ENCODE data around the gene MCAT.

The MCAT gene

DNA sequence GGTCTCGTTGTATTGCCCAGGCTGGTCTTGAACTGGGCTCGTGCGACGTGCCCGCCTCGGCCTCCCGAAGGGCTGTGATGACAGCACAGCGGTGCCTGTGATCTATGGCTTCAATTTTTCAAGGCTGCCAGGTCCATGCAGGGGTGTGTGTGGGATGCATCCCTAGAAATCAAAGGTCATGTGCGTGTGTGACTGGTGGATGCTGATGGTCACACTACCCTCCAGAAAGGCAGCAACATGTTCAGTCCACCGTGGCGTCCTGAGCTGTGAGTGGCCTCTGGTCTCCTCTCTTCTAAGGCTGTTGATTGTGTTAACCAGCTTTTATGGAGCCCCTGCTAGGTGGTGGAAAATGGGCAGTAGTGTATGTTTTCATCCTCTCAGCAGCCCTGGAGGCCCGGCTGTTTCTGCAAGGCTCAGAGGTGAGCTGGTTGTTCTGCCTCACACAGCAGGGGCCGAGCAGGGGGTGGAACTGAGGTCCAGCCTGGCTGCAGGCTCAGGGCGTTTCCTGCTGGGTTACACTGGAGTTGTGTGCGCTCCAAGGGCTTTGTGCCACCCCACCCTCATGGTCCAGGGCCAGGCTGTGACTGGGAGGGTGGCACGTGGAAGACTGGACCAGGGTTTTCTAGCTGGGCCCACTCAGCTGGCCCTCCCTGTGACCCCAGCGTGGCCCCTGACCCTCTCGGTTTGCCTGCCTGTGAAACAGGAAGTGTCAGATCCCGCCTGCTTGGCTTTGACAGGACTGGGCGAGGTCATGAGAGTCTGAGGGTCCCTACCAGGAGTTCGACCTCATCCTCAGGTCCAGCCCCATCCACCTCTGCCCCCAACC lies 25.0 kb downstream of the MCAT start:
- TF ChIP-seq, protein P1, sequence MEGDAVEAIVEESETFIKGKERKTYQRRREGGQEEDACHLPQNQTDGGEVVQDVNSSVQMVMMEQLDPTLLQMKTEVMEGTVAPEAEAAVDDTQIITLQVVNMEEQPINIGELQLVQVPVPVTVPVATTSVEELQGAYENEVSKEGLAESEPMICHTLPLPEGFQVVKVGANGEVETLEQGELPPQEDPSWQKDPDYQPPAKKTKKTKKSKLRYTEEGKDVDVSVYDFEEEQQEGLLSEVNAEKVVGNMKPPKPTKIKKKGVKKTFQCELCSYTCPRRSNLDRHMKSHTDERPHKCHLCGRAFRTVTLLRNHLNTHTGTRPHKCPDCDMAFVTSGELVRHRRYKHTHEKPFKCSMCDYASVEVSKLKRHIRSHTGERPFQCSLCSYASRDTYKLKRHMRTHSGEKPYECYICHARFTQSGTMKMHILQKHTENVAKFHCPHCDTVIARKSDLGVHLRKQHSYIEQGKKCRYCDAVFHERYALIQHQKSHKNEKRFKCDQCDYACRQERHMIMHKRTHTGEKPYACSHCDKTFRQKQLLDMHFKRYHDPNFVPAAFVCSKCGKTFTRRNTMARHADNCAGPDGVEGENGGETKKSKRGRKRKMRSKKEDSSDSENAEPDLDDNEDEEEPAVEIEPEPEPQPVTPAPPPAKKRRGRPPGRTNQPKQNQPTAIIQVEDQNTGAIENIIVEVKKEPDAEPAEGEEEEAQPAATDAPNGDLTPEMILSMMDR (IDR thresholded peaks at IDR 0.05; ENCODE audit: poor library complexity, severe bottlenecking): no peak
- DNase-seq (ENCODE audit: low spot score): no peak
- ATAC-seq (ENCODE audit: low read depth): no peak; the same call in 2 of the 3 replicates
- Histone ChIP-seq H3K9me3 (ENCODE audit: severe bottlenecking) (no peaks in the 10 kb centered on the region), H3K27me3 (ENCODE audit: insufficient read depth, poor library complexity, severe bottlenecking) (no peaks in the 10 kb centered on the region), H3K36me3 (ENCODE audit: low read depth) (no peaks in the 10 kb centered on the region), H3K4me1 (ENCODE audit: insufficient read depth, poor library complexity, severe bottlenecking) (no peaks in the 10 kb centered on the region), H3K4me3 (ENCODE audit: severe bottlenecking) (no peak overlapping the region), H3K27ac (ENCODE audit: poor library complexity, severe bottlenecking) (no peak overlapping the region)

GRCh38 chr22:43116932-43117331 lies 26.3 kb downstream of the MCAT start:
- Histone ChIP-seq H3K4me1 (ENCODE audit: insufficient read depth, poor library complexity, severe bottlenecking) (no peaks in the 10 kb centered on the region), H3K27me3 (ENCODE audit: insufficient read depth, poor library complexity, severe bottlenecking) (no peaks in the 10 kb centered on the region), H3K36me3 (ENCODE audit: low read depth) (no peaks in the 10 kb centered on the region), H3K9me3 (ENCODE audit: severe bottlenecking) (no peaks in the 10 kb centered on the region), H3K27ac (ENCODE audit: poor library complexity, severe bottlenecking) (no peak overlapping the region), H3K4me3 (ENCODE audit: severe bottlenecking) (no peak overlapping the region)
- DNase-seq (ENCODE audit: low spot score) (no peak), ATAC-seq (ENCODE audit: low read depth) (no peak)
- TF ChIP-seq, protein P1 (IDR thresholded peaks at IDR 0.05; ENCODE audit: poor library complexity, severe bottlenecking): no peak

DNA sequence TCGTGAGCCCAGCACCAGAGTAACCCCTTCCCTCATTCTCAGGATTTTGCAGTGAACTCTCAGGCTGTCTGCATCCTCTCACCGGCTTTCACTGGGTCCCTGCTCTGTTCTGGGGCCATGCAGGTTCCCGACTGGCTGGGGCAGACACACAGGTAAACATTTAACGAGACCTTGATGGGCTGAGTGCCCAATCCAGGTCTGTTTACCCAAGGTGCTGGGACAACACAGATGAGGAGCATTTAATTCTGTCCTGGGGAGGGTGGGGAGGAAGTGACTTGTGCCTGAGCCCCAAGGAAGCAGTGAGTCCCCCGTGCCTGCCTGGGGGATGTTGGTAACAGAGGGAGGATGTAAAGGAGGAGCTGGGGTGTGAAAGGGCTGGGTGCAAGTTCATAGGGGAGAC lies 28.2 kb downstream of the MCAT start:
- Histone ChIP-seq H3K4me3 (ENCODE audit: severe bottlenecking) (no peak overlapping the region), H3K27ac (ENCODE audit: poor library complexity, severe bottlenecking) (no peak overlapping the region), H3K27me3 (ENCODE audit: insufficient read depth, poor library complexity, severe bottlenecking) (peaks cover 10% of the 10 kb centered on the region), H3K36me3 (ENCODE audit: low read depth) (no peaks in the 10 kb centered on the region), H3K9me3 (ENCODE audit: severe bottlenecking) (no peaks in the 10 kb centered on the region), H3K4me1 (ENCODE audit: insufficient read depth, poor library complexity, severe bottlenecking) (no peaks in the 10 kb centered on the region)
- DNase-seq (ENCODE audit: low spot score) (no peak), ATAC-seq (ENCODE audit: low read depth) (no peak)
- TF ChIP-seq, protein P1 (IDR thresholded peaks at IDR 0.05; ENCODE audit: poor library complexity, severe bottlenecking): no peak

- no peaks in the 10 kb centered on the region for H3K9me3 ChIP-seq (ENCODE audit: severe bottlenecking)
- H3K4me1 ChIP-seq (ENCODE audit: insufficient read depth, poor library complexity, severe bottlenecking): no peaks in the 10 kb centered on the region
- no peak overlapping the region for H3K4me3 ChIP-seq (ENCODE audit: severe bottlenecking)
- ATAC-seq (ENCODE audit: low read depth): no peak
- no peak for DNase-seq (ENCODE audit: low spot score)
- TF ChIP-seq, protein P1 (IDR thresholded peaks at IDR 0.05; ENCODE audit: poor library complexity, severe bottlenecking): no peak
- H3K27ac ChIP-seq (ENCODE audit: poor library complexity, severe bottlenecking): no peak overlapping the region
- H3K27me3 ChIP-seq (ENCODE audit: insufficient read depth, poor library complexity, severe bottlenecking): peaks cover 11% of the 10 kb centered on the region
- no peaks in the 10 kb centered on the region for H3K36me3 ChIP-seq (ENCODE audit: low read depth)
These were observed 29.5 kb downstream of the MCAT start for GRCh38 chr22:43113526-43114251.

Data from RWPE2 (cell line).